ENCODE results near the gene TBC1D7. TPM values are rescaled to one million over a fixed set of nuclear protein-coding genes. Genes with fewer than 3 reads are reported as not detected.
A peak's percentile ranks its signal among the peaks of the same experiment; 100 is the strongest.

TBC1D7 gene
- total RNA-seq, 2 donors from 2014 or later = 37.7 to 59.0 TPM

GRCh38 chr6:13287104-13287503 lies 41.2 kb downstream of the TBC1D7 start:
- no peak overlapping the region for H3K4me3 Mint-ChIP-seq
- peaks cover 60% of the 10 kb centered on the region for H3K36me3 Mint-ChIP-seq (ENCODE audit: low read depth)
- H3K9ac ChIP-seq (ENCODE audit: extremely low read depth, low read length, poor library complexity, severe bottlenecking) = no peak overlapping the region
- no peaks in the 10 kb centered on the region for H3K27me3 ChIP-seq (ENCODE audit: control insufficient read depth, insufficient read depth, low read length, poor library complexity, severe bottlenecking)
- WGBS, 2 experiments (ENCODE audit: insufficient coverage in 1 of 2, insufficient read length in 1 of 2) = 95 to 97% methylated on average over 6 to 7 of the region's 7 CpGs
- H3K36me3 ChIP-seq (ENCODE audit: control insufficient read depth, insufficient read depth, low read length) = peaks cover 78% of the 10 kb centered on the region
- peaks cover 27% of the 10 kb centered on the region for H3K9me3 ChIP-seq (ENCODE audit: control insufficient read depth, low read length)
- no peak overlapping the region for H3K27ac ChIP-seq (ENCODE audit: low read depth, low read length)
- peaks cover 9% of the 10 kb centered on the region for H3K4me1 Mint-ChIP-seq
- H3K4me3 ChIP-seq (ENCODE audit: low read length) = peak overlapping the region; percentile 13
- no peak for TF ChIP-seq CTCF (conservative IDR thresholded peaks at IDR 0.05)
- no peaks in the 10 kb centered on the region for H3K27me3 Mint-ChIP-seq (ENCODE audit: insufficient read depth)
- peaks cover 5% of the 10 kb centered on the region for H3K4me1 ChIP-seq (ENCODE audit: control insufficient read depth, insufficient read depth, low read length)
- peaks cover 25% of the 10 kb centered on the region for H3K9me3 Mint-ChIP-seq
- no peak for DNase-seq
- H3K27ac Mint-ChIP-seq = no peak overlapping the region

GRCh38 chr6:13286181-13286580 lies 42.2 kb downstream of the TBC1D7 start:
- Histone ChIP-seq H3K27me3 (ENCODE audit: control insufficient read depth, insufficient read depth, low read length, poor library complexity, severe bottlenecking) (no peaks in the 10 kb centered on the region), H3K27ac (ENCODE audit: low read depth, low read length) (no peak overlapping the region), H3K4me3 (ENCODE audit: low read length) (no peak overlapping the region), H3K9ac (ENCODE audit: extremely low read depth, low read length, poor library complexity, severe bottlenecking) (no peak overlapping the region), H3K36me3 (ENCODE audit: control insufficient read depth, insufficient read depth, low read length) (peaks cover 70% of the 10 kb centered on the region), H3K9me3 (ENCODE audit: control insufficient read depth, low read length) (peaks cover 27% of the 10 kb centered on the region), H3K4me1 (ENCODE audit: control insufficient read depth, insufficient read depth, low read length) (peaks cover 5% of the 10 kb centered on the region)
- WGBS, 2 experiments (ENCODE audit: insufficient coverage in 1 of 2, insufficient read length in 1 of 2) = 98 to 100% methylated on average over 2 to 4 of the region's 4 CpGs
- H3K9me3 Mint-ChIP-seq = peaks cover 25% of the 10 kb centered on the region
- H3K27ac Mint-ChIP-seq = no peak overlapping the region
- peaks cover 9% of the 10 kb centered on the region for H3K4me1 Mint-ChIP-seq
- DNase-seq = no peak
- H3K36me3 Mint-ChIP-seq (ENCODE audit: low read depth) = peaks cover 51% of the 10 kb centered on the region
- TF ChIP-seq CTCF (conservative IDR thresholded peaks at IDR 0.05) = no peak
- no peaks in the 10 kb centered on the region for H3K27me3 Mint-ChIP-seq (ENCODE audit: insufficient read depth)
- no peak overlapping the region for H3K4me3 Mint-ChIP-seq

GRCh38 chr6:13285705-13286104 lies 42.6 kb downstream of the TBC1D7 start:
- Histone ChIP-seq H3K4me1 (ENCODE audit: control insufficient read depth, insufficient read depth, low read length) (peaks cover 5% of the 10 kb centered on the region), H3K36me3 (ENCODE audit: control insufficient read depth, insufficient read depth, low read length) (peaks cover 69% of the 10 kb centered on the region), H3K4me3 (ENCODE audit: low read length) (no peak overlapping the region), H3K27me3 (ENCODE audit: control insufficient read depth, insufficient read depth, low read length, poor library complexity, severe bottlenecking) (no peaks in the 10 kb centered on the region), H3K9ac (ENCODE audit: extremely low read depth, low read length, poor library complexity, severe bottlenecking) (no peak overlapping the region), H3K27ac (ENCODE audit: low read depth, low read length) (no peak overlapping the region), H3K9me3 (ENCODE audit: control insufficient read depth, low read length) (peaks cover 27% of the 10 kb centered on the region)
- WGBS, 2 experiments (ENCODE audit: insufficient coverage in 1 of 2, insufficient read length in 1 of 2) = 91% methylated on average over 2 of the region's 2 CpGs; no CpG with 5 or more reads in 1 of the 2 experiments
- Mint-ChIP-seq H3K36me3 (ENCODE audit: low read depth) (peaks cover 48% of the 10 kb centered on the region), H3K4me1 (peaks cover 9% of the 10 kb centered on the region), H3K27ac (no peak overlapping the region), H3K4me3 (no peak overlapping the region), H3K9me3 (peaks cover 25% of the 10 kb centered on the region), H3K27me3 (ENCODE audit: insufficient read depth) (no peaks in the 10 kb centered on the region)
- no peak for DNase-seq
- no peak for TF ChIP-seq CTCF (conservative IDR thresholded peaks at IDR 0.05)

All from endodermal cell (in vitro differentiated cells).